B cell (primary cell): ENCODE measurements around the gene CPLX3.

Experiments used
- EZH2 ChIP-seq: IDR thresholded peaks from 2 replicates; pipeline ENCODE4 v1.6.1; 2012; ENCODE audit warnings: borderline replicate concordance, low read depth, mild to moderate bottlenecking, moderate library complexity, low read length; ENCODE audit not compliant: insufficient read depth, poor library complexity, severe bottlenecking
- TF ChIP-seq, protein P1 (sequence below): fragments of 200-600 bp; IDR thresholded peaks from one replicate; pipeline ENCODE4 v1.8.0; 2022; ENCODE audit warnings: antibody characterized with exemption, mild to moderate bottlenecking

DNA sequence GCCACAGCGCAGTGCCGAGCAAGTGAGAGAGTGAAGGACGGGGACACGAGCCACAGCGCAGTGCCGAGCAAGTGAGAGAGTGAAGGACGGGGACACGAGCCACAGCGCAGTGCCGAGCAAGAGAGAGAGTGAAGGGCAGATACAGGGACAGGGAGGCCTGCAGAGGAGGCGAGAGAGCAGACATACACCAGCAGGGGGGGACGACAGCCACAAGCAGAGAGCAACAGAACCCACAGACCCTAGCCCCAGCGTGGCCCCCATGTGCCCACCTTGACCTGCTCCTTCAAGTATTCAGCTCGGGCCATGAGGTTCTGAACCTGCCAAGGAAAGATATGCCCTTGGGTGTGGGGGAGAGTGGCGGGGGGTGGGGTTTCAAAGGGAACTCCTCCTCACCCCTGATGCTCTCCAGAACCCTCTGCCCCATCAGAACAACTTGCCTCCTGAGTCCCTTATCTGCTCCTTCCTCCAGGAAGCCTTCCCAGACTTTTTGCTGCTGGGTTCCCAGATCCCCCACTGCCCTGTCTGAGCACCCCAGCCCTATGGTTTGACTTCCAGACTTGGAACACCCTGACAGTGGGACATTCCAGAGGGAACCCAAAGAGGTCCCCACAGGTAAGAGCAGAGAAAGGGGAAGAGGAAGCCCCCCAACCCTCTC is 11.2 kb downstream of the CPLX3 start:
- TF ChIP-seq, protein P1, sequence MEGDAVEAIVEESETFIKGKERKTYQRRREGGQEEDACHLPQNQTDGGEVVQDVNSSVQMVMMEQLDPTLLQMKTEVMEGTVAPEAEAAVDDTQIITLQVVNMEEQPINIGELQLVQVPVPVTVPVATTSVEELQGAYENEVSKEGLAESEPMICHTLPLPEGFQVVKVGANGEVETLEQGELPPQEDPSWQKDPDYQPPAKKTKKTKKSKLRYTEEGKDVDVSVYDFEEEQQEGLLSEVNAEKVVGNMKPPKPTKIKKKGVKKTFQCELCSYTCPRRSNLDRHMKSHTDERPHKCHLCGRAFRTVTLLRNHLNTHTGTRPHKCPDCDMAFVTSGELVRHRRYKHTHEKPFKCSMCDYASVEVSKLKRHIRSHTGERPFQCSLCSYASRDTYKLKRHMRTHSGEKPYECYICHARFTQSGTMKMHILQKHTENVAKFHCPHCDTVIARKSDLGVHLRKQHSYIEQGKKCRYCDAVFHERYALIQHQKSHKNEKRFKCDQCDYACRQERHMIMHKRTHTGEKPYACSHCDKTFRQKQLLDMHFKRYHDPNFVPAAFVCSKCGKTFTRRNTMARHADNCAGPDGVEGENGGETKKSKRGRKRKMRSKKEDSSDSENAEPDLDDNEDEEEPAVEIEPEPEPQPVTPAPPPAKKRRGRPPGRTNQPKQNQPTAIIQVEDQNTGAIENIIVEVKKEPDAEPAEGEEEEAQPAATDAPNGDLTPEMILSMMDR = no peak
- TF ChIP-seq EZH2 = no peak
